GM23248 (cell line): Measurements from ENCODE around the gene LMF1. TPM values are rescaled to one million over a fixed set of nuclear protein-coding genes. Genes with fewer than 3 reads are reported as not detected.

Experiments
- DNase-seq: peaks from one replicate; pipeline ENCODE4 v3.0.0-alpha.2; 2015
- H2AFZ ChIP-seq: fragments of 200-600 bp; sonication (generic); 2 replicates; pipeline ENCODE4 v1.6.1; 2016; ENCODE audit warnings: antibody characterized with exemption
- H3F3A ChIP-seq: fragments of 200-600 bp; sonication (generic); 2 replicates; pipeline ENCODE4 v1.6.1; 2016; ENCODE audit warnings: mild to moderate bottlenecking, antibody characterized with exemption, mixed run types; ENCODE audit not compliant: insufficient read depth
- H3K27ac ChIP-seq: fragments of 200-600 bp; sonication (generic); 2 replicates; pipeline ENCODE4 v1.5.1; 2016; ENCODE audit warnings: mild to moderate bottlenecking
- H3K27me3 ChIP-seq: fragments of 200-600 bp; sonication (generic); replicated peaks from 2 replicates; pipeline ENCODE4 v1.6.1; 2016; ENCODE audit warnings: mild to moderate bottlenecking; ENCODE audit not compliant: insufficient read depth
- H3K36me3 ChIP-seq: fragments of 200-600 bp; sonication (generic); 2 replicates; pipeline ENCODE4 v1.6.1; 2016; ENCODE audit warnings: low read depth, mild to moderate bottlenecking
- H3K4me1 ChIP-seq: fragments of 200-600 bp; sonication (generic); 2 replicates; pipeline ENCODE4 v1.6.1; 2016; ENCODE audit warnings: mild to moderate bottlenecking; ENCODE audit not compliant: insufficient read depth
- H3K4me2 ChIP-seq: fragments of 200-600 bp; sonication (generic); one replicate; pipeline ENCODE4 v1.6.1; 2016; ENCODE audit warnings: mild to moderate bottlenecking; ENCODE audit not compliant: unreplicated experiment
- H3K4me3 ChIP-seq: fragments of 200-600 bp; sonication (generic); 2 replicates; pipeline ENCODE4 v1.5.1; 2016; ENCODE audit warnings: mild to moderate bottlenecking
- H3K79me2 ChIP-seq: fragments of 200-600 bp; sonication (generic); 2 replicates; pipeline ENCODE4 v1.6.1; 2016; ENCODE audit warnings: mild to moderate bottlenecking; ENCODE audit not compliant: insufficient read depth
- H3K9ac ChIP-seq: fragments of 200-600 bp; sonication (generic); 2 replicates; pipeline ENCODE4 v1.6.1; 2016; ENCODE audit warnings: mild to moderate bottlenecking
- H3K9me2 ChIP-seq: fragments of 200-600 bp; sonication (generic); 2 replicates; pipeline ENCODE4 v1.6.1; 2016; ENCODE audit warnings: mixed run types, mild to moderate bottlenecking, moderate library complexity; ENCODE audit not compliant: insufficient read depth
- H3K9me3 ChIP-seq: fragments of 200-600 bp; sonication (generic); one replicate; pipeline ENCODE4 v1.6.1; 2017; ENCODE audit warnings: low read depth
- H4K20me1 ChIP-seq: fragments of 200-600 bp; sonication (generic); 2 replicates; pipeline ENCODE4 v1.6.0; 2016; ENCODE audit not compliant: insufficient read depth
- EZH2 ChIP-seq: fragments of 200-600 bp; sonication (generic); IDR thresholded peaks from 2 replicates; pipeline ENCODE4 v1.6.1; 2018; ENCODE audit warnings: antibody characterized with exemption, mild to moderate bottlenecking; ENCODE audit not compliant: insufficient read depth, poor library complexity, severe bottlenecking
- EZH2phosphoT487 ChIP-seq: fragments of 200-600 bp; sonication (generic); IDR thresholded peaks from 2 replicates; pipeline ENCODE4 v1.6.1; 2018; ENCODE audit warnings: antibody characterized with exemption, moderate library complexity, mild to moderate bottlenecking, low read depth; ENCODE audit not compliant: insufficient read depth
- WGBS, 2 experiments: methylation state at CpG; one replicate each; pipeline ENCODE4 v1.1.6; 2015 to 2017; ENCODE audit warnings: low lambda C conversion rate in 2 of 2, low coverage in 1 of 2; ENCODE audit errors: missing lambda C conversion rate in 2 of 2; 5-methylcytosine and 5-hydroxymethylcytosine counted together
- in situ Hi-C: fragments of 300-500 bp; cut with MboI; formaldehyde crosslinking; loops from 2 replicates; pipeline ENCODE4 v1.15.0; 2020
- polyA plus RNA-seq: library from polyadenylated mRNA; unstranded; fragments of >200 nt; fragmentation: Nextera tagmentation; extraction: Ambion mirVana; gene quantifications from 2 replicates; pipeline ENCODE4 v1.2.1, GENCODE V29; 2016
- total RNA-seq: library from RNA; depleted of rRNA; stranded (reverse); fragments of >200 nt; shearing (Covaris generic); gene quantifications from 2 replicates; pipeline ENCODE4 v1.2.3, GENCODE V29; 2014; rRNA removed

Gene LMF1
- total RNA-seq (37.8 and 53.0 TPM in 2 replicates), polyA plus RNA-seq (23.1 and 24.6 TPM in 2 replicates)

DNA sequence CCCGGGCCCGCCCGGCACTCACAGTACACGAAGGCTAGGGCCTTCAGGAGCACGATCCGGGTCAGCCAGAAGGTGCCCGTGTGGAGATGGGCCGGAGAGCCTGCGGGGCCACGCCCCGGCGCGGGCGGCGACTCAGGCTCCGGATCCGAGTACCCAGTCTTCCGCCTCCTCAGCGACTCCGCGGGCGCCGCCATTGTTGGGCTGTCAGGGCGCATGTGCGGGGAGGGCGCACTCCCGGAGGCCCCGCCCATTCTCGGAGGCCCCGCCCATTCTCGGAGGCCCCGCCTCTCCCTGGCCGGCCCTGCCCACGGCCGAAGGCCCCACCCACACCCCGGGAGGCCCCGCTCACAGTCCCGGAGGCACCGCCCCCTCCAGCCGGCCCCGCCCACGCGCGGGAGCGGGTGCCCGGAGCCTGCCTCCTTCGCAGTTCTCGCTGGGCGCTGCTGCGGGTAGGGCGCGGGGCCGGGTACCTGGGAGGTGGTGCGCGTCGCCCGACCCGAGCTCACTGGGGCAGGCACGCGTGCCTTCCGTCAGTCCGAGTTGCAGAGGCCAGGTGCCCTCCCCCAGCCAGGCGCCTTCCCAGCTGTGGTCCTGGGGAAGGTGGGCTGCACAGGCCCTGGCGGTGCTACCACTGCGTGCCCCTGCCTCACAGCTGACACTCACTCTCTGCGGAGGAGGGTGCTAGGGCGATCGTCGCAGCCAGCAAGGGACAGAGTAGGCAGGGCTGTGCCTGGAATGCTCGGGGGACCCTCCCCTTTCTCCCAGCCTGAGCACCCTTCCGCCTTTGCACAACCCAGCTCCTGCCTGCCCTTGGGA, at the start of gene LMF1:
TSS of gene LMF1 (minus strand) at position 219 of the 816 bp plus-strand sequence. CDS start at position 215, 4 bp downstream.
- peak; percentile 96 for DNase-seq
- Histone ChIP-seq H3K79me2 (peaks cover 8% of the 10 kb centered on the region; the same call in 1 of the 2 replicates), H3K36me3 (no peaks in the 10 kb centered on the region), H3K4me1 (no peaks in the 10 kb centered on the region), H2AFZ (peak within 1 kb of the TSS; percentile 89), H3K4me2 (peak within 1 kb of the TSS; percentile 76), H3K9me2 (no peaks in the 10 kb centered on the region), H3F3A (no peaks in the 10 kb centered on the region), H4K20me1 (no peaks in the 10 kb centered on the region), H3K27ac (peak within 1 kb of the TSS; percentile 55), H3K27me3 (no peaks in the 10 kb centered on the region), H3K9me3 (no peaks in the 10 kb centered on the region), H3K4me3 (peak within 1 kb of the TSS; percentile 80), H3K9ac (peak within 1 kb of the TSS; percentile 89)
- WGBS, 2 experiments = 7 to 9% methylated on average over 43 to 45 of the region's 71 CpGs
- TF ChIP-seq EZH2phosphoT487 (no peak), EZH2 (no peak)
- in situ Hi-C loops = no loop called here

DNA sequence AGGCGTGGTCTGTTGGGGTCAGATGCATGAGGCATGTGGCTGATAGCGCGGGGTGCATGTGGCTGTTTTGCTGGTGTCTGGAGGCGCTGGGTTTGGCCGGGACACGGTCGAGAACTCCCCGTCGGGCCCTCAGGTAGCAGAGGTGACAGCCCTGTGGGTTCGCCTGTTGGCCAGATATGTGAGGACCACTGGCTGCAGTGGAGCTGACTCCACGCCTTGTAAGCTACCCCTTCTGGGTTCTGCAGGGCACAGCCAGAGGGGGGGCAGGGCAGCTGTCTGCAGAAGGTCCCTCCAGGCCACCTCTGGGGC, 49.3 kb upstream of the LMF1 start:
- no peak overlapping the region for H3K27ac ChIP-seq
- H3K36me3 ChIP-seq = no peaks in the 10 kb centered on the region
- H3K79me2 ChIP-seq = no peaks in the 10 kb centered on the region
- in situ Hi-C loops = no loop called here
- H3K9me3 ChIP-seq = no peaks in the 10 kb centered on the region
- H2AFZ ChIP-seq = peak overlapping the region; percentile 75
- H3K4me1 ChIP-seq = peaks cover 6% of the 10 kb centered on the region; the same call in 1 of the 2 replicates
- no peaks in the 10 kb centered on the region for H3K9me2 ChIP-seq
- H3K4me3 ChIP-seq = peak overlapping the region; percentile 53
- no peaks in the 10 kb centered on the region for H3K27me3 ChIP-seq
- no peak for DNase-seq
- WGBS, 2 experiments = 29 to 36% methylated on average over 10 to 11 of the region's 11 CpGs
- no peaks in the 10 kb centered on the region for H3F3A ChIP-seq
- no peaks in the 10 kb centered on the region for H4K20me1 ChIP-seq
- peak overlapping the region; percentile 68 for H3K9ac ChIP-seq
- TF ChIP-seq EZH2 = no peak
- no peak for TF ChIP-seq EZH2phosphoT487
- H3K4me2 ChIP-seq = peak overlapping the region; percentile 87

DNA sequence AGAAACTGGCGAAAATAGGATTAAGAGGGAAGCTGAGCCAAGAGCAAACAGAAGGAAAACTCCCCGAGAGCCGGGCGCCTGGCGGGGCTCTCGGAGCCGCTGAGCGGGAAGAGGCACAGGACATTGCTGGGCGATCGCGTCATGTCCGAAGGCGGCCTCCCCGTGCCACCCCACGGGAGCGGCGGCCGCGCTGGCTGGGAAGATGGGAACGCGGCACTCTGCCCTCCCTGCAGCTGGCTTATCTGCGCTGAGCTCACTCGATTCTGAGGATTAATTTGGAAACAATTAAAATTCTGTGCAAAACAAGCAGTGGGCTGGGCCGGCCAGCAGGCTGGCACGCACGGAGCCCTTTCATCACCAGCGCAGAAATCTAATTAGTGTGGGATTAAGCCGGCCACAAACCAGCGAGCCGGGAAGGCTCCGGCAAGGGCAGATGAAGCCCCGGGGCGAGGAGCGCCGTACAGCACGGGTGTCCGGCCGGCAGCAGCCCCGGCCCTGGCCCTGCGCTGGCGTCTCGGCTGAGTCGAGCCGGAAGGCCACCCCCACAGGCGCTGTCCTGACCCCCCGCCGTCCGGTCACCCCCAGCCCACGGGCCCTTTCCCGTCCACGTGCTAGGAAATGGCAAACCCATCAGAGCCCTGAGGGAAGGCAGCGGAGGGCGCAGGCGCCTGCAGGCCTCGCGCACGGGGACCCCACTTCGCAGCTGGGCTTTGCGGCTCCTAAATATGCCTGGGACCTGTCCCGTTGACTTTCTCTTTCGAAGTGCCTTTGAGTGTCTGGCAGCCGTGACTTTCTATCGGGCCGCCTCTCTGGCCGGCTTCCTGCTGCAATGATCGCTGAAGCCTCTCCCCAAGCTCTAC, 48.7 kb upstream of the LMF1 start:
- Histone ChIP-seq H3K4me2 (peak overlapping the region; percentile 87), H3K9ac (peak overlapping the region; percentile 68), H3K9me3 (no peaks in the 10 kb centered on the region), H3K27me3 (no peaks in the 10 kb centered on the region), H3K27ac (peak overlapping the region; percentile 67), H3K4me1 (peaks cover 6% of the 10 kb centered on the region; the same call in 1 of the 2 replicates), H3K79me2 (no peaks in the 10 kb centered on the region), H4K20me1 (no peaks in the 10 kb centered on the region), H3K9me2 (no peaks in the 10 kb centered on the region), H3K36me3 (no peaks in the 10 kb centered on the region), H3F3A (no peaks in the 10 kb centered on the region), H3K4me3 (peak overlapping the region; percentile 53), H2AFZ (peak overlapping the region; percentile 75)
- in situ Hi-C loops = no loop called here
- WGBS, 2 experiments = 3 to 5% methylated on average over 58 of the region's 66 CpGs
- peak; percentile 92 for DNase-seq
- no peak for TF ChIP-seq EZH2phosphoT487
- TF ChIP-seq EZH2 = no peak

DNA sequence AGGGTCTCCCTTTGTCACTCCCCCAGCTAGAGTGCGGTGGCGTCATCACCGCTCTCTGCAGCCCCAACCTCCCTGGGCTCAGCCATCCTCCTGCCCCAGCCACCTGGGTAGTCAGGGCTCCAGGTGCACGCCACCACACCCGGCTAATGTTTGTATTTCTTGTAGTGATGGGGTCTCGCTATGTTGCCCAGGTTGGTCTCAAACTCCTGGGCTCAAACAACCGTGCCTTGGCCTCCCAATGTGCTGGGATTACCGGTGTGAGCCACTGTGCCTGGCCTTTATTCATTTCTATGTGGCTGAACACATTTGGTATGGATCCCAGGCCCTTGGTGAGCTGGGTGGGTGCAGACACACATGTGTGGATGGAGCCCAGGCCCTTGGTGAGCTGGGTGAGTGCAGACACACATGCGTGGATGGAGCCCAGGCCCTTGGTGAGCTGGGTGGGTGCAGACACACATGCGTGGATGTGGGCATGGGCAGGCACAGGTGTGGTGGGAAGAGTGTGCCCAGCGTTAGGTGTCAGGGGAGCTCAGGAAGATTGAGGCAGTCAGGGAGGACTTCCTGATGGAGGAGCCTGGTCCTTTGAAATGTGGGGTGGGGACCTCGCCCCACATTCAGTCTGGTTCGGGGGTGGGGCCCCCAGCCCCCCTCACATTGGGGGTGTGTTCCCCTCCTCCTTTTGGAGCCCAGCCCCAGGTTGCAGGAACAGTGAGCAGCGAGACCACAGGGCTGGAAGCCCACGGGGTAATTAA, 47.8 kb upstream of the LMF1 start:
- Histone ChIP-seq H2AFZ (peak overlapping the region; percentile 75), H3K9me2 (no peaks in the 10 kb centered on the region), H4K20me1 (no peaks in the 10 kb centered on the region), H3K79me2 (no peaks in the 10 kb centered on the region), H3K9ac (peak overlapping the region; percentile 68), H3K36me3 (no peaks in the 10 kb centered on the region), H3K27me3 (no peaks in the 10 kb centered on the region), H3F3A (no peaks in the 10 kb centered on the region), H3K4me3 (peak overlapping the region; percentile 53), H3K4me1 (peaks cover 6% of the 10 kb centered on the region; the same call in 1 of the 2 replicates), H3K9me3 (no peaks in the 10 kb centered on the region), H3K27ac (peak overlapping the region; percentile 67), H3K4me2 (peak overlapping the region; percentile 87)
- WGBS, 2 experiments = 76 to 84% methylated on average over 14 to 15 of the region's 15 CpGs
- no peak for DNase-seq
- in situ Hi-C loops = no loop called here
- no peak for TF ChIP-seq EZH2
